SK-N-SH (cell line): ENCODE data around the gene NSF.

Experiments
- POLR2AphosphoS5 ChIP-seq: IDR thresholded peaks from 2 replicates; pipeline ENCODE4 v1.6.1; 2012; ENCODE audit warnings: low read depth, low read length
- TF ChIP-seq, protein P1 (sequence below): fragments of 200-600 bp; sonication (generic); IDR thresholded peaks from 2 replicates; pipeline ENCODE4 v1.6.1; 2017; ENCODE audit warnings: antibody characterized with exemption, mild to moderate bottlenecking, moderate library complexity

DNA sequence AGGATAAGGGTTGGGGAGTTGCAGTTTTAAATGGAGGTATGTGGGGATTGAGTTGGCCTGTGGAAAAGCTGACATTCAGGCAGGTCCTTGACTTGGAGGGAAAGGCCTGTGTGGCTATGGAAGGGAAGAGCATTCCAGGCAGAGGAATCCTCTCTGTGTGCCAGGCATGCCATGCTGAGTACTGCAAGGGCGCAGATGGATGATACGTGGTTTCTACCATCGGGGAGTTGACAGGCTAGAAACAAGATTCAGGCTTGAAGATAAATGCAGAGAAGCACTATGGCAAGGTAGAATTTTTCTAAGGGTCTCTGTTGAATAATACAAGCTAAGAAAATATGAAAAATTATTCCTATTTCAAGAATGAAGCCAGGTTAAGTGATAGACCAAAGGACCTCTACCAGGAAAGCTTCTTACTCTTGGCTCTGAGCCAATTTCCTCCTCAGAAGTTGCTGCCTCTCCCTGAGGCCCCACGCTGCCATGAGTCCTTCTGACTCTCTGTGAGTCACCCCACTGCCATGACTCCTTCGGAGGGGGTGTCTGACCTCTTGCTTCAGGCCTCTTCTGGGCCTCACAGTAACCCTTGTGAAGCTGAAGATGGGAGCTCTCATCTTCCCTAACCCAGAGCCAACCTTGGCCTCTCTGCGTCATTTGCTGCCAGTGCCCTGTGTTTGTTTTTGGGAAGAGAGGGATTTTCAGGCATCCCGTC is 152.2 kb downstream of the NSF start:
- peak; percentile 65 for TF ChIP-seq POLR2AphosphoS5
- TF ChIP-seq, protein P1, sequence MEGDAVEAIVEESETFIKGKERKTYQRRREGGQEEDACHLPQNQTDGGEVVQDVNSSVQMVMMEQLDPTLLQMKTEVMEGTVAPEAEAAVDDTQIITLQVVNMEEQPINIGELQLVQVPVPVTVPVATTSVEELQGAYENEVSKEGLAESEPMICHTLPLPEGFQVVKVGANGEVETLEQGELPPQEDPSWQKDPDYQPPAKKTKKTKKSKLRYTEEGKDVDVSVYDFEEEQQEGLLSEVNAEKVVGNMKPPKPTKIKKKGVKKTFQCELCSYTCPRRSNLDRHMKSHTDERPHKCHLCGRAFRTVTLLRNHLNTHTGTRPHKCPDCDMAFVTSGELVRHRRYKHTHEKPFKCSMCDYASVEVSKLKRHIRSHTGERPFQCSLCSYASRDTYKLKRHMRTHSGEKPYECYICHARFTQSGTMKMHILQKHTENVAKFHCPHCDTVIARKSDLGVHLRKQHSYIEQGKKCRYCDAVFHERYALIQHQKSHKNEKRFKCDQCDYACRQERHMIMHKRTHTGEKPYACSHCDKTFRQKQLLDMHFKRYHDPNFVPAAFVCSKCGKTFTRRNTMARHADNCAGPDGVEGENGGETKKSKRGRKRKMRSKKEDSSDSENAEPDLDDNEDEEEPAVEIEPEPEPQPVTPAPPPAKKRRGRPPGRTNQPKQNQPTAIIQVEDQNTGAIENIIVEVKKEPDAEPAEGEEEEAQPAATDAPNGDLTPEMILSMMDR, result no peak
